ENCODE data around the gene SLC25A27.
A peak's percentile ranks its signal among the peaks of the same experiment; 100 is the strongest.
"Not testable (repeated sequence)": the region's sequence is repeated elsewhere in the genome, so short reads cannot be mapped to it uniquely, and the experiment has no call there.

SLC25A27 gene, protein sequence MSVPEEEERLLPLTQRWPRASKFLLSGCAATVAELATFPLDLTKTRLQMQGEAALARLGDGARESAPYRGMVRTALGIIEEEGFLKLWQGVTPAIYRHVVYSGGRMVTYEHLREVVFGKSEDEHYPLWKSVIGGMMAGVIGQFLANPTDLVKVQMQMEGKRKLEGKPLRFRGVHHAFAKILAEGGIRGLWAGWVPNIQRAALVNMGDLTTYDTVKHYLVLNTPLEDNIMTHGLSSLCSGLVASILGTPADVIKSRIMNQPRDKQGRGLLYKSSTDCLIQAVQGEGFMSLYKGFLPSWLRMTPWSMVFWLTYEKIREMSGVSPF

GRCh38 chr6:46652603-46653438 is at the start of gene SLC25A27, which contains the start of gene CYP39A1:
Gene SLC25A27, plus strand, starts transcription at chr6:46652975. Its CDS starts 218 bp downstream, at chr6:46653193.
Gene CYP39A1, minus strand, starts transcription at chr6:46652818. Its CDS starts 236 bp downstream, at chr6:46652582.
- peak; percentile 54 to 63 for DNase-seq (ENCODE audit: low read depth in 2 of 2, low spot score in 1 of 2)

DNA sequence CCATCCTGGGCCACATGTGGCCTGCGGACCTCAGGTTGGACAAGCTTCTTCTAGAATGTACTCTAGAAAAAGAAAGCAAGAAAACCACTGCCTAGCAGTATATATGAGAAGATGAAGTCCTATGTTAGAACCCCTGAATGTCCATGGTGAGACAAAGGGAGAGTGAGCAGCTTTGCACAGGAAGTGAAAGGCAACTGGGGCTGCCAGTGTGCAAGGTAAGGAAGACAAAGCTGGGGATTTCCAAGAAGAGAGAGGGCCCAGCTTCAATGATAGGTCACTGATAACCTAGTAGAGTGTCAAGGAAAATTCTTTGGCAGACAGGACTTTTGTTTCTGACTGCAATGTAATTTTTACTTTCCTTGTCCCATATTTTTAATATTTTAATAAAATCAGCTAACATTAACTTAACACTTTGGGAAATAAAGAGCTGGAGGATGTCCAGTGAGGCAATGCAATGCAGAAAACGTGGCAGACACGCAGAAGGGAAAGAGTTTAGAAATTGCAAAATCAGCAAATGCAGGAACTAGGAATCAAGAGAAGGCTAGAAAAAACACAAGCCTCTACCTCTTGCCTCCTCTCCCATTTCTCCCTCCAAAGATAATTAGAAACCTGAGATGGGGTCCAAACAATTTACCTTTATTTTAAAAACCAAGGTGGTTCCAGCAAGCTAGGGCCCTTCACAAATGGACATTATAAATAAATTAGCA is 47.5 kb upstream of the SLC25A27 start:
- DNase-seq (ENCODE audit: low read depth in 2 of 2, low spot score in 1 of 2), result no peak

DNA sequence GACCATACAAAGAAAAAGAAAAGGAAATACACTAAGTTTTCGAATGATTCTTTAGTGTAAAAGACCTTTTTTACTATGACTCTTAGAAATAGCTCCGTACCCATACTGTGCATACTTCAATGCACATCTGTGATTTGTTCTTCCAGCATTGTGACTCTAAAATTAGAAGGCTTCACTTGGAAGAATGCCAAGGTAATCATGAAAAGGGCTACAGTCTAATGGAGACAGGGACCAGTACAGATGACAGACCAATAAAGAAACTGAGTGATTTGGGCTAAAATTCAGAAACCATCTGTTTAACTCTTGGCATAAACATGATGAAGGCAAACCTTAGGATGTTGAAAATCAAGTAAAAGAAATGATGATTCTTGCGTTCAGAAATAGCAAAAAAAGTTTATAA is 46.4 kb upstream of the SLC25A27 start:
- DNase-seq (ENCODE audit: low read depth in 2 of 2, low spot score in 1 of 2), result no peak

- no peak for DNase-seq (ENCODE audit: low read depth in 2 of 2, low spot score in 1 of 2)
These were observed 41.8 kb upstream of the SLC25A27 start for GRCh38 chr6:46610862-46611553.

- DNase-seq (ENCODE audit: low read depth in 2 of 2, low spot score in 1 of 2), result no peak
These were observed 40.1 kb upstream of the SLC25A27 start for GRCh38 chr6:46612645-46613044.

- no peak for DNase-seq (ENCODE audit: low read depth in 2 of 2, low spot score in 1 of 2)
These were observed 34.0 kb upstream of the SLC25A27 start for GRCh38 chr6:46618726-46619125.

DNA sequence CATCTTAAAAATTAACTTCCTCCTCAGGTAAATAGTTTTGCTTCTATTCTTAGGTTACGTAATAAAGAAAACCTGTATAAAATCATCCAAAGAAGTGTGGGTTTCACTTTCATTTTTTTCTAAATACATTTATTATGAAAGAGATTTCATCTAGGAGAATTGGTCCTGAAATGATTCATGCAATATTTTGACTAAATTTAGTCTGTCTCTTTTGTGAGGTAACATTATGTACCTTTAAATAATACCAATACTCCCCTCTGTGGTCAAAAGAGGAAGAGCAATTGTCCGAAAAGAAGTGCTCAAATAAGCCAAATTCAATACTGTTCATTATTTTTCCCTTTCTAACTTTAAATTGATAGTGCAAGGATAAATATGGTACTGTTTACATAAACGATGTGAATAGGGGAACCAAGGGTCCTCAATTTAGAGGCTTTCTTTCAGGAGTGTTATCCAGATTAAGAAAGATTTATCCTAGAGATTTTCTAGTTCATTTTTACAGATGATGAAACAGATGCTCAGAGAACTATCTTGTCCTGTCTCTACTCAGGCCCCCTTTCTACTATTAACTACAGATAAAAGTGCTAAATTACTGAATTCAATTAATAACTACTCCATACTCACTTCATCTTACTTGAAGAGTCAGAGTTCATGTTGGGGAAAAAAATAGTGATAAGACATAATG is 26.4 kb upstream of the SLC25A27 start:
- DNase-seq (ENCODE audit: low read depth in 2 of 2, low spot score in 1 of 2), result no peak

- no peak for DNase-seq (ENCODE audit: low read depth in 2 of 2, low spot score in 1 of 2)
These were observed 25.8 kb upstream of the SLC25A27 start for GRCh38 chr6:46626976-46627375.

- DNase-seq (ENCODE audit: low read depth in 2 of 2, low spot score in 1 of 2), result no peak
These were observed 24.3 kb upstream of the SLC25A27 start for GRCh38 chr6:46628498-46628897.

DNA sequence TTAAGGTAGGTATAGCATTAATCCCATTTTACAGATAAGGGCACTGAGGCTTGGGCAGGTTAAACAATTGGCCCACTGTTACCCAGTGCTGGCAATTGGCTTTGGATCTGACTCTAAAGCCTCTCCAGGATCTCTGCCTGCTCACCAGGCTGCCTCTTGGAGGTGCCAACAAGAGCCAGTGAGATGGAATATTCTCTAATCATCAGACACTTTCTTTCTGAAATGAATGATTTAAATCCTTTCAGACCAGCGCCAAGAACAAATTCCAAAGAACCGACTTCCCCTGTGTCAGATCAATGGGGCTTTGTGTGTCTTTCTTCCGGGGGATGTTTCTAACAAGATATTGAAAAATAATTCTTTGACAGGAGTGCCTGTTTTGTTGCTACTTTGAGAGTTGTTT is 23.8 kb upstream of the SLC25A27 start:
- no peak for DNase-seq (ENCODE audit: low read depth in 2 of 2, low spot score in 1 of 2)

- no peak for DNase-seq (ENCODE audit: low read depth in 2 of 2, low spot score in 1 of 2)
These were observed 23.1 kb upstream of the SLC25A27 start for GRCh38 chr6:46629691-46630090.

- no peak for DNase-seq (ENCODE audit: low read depth in 2 of 2, low spot score in 1 of 2)
These were observed 20.7 kb upstream of the SLC25A27 start for GRCh38 chr6:46632053-46632452.

GRCh38 chr6:46635462-46635861 is 17.3 kb upstream of the SLC25A27 start:
- no peak for DNase-seq (ENCODE audit: low read depth in 2 of 2, low spot score in 1 of 2)

- DNase-seq (ENCODE audit: low read depth in 2 of 2, low spot score in 1 of 2), result no peak
These were observed 15.6 kb upstream of the SLC25A27 start for GRCh38 chr6:46637145-46637544.

DNA sequence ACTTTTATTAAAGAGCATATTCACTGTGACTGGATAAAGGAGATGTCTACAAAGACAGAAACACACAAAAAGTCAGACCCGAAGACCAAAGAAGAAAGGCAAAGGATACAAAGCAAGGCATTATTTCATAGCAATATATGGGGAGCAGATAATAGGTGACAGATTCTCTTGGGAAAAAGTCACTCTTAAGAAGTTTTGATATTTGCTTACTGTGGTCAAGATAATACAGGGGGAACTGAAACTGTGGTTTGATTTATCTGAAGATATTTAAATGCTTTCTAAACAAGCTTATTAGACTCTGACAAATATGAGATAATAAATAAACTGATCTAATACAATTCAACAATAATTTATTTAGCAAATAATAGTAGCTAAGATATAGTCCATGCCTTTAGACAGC is 14.8 kb upstream of the SLC25A27 start:
- DNase-seq (ENCODE audit: low read depth in 2 of 2, low spot score in 1 of 2), result no peak

DNA sequence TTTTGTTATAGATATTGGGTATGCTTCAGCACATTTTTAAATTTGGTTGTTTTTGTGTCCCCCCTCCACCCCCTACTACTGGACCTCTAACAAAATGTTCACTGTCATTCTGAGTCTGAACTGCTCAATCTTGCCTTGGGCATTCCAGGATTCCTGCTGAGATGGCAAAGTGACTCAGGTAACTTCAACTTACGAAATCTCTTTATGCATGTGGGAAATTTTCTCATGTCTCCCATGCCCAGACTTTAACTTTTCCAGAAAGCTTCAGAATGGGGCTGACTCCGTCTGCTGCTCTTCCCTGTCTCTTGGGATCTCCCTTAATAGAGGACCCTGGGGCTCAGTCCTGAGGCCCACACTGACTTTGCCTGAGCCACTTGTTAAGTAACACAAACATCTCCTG is 14.1 kb upstream of the SLC25A27 start:
- no peak for DNase-seq (ENCODE audit: low read depth in 2 of 2, low spot score in 1 of 2)

DNA sequence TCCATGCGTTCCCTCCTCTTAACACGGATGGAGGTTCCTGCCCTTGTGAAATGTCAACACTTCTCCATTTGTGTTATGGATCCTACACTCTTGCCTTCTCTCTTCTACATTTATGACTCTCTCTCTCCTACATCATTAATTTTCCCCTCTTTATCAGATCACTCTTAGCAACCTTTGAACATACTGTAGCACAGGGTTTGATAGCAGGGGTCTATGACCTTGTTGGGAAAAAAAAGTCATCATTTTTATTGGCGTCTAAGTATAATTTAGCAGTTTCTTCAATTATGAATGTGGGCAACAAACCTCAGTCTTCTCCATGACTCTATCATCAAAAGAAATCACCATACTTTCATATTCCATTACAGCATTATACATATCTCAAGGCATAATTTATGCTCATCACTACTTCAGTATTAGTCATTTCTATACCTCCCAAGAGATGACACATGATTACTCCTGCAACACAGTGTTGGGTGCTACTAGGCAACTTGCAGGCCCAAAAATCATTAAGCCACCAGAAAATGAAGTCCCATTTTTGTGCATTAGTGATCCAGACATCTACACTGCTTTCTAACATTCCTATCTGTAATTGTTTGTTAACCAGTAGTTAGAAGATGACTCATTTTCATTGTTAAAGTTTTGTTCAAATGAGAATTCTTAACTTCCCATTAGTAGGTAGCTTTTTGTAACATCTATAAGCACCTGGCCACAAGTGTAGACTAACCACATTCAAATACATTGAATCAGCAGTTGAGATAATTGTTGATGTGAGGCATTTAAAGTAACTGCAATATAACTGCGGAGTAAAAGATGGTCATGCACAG is 9.6 kb upstream of the SLC25A27 start:
- DNase-seq (ENCODE audit: low read depth in 2 of 2, low spot score in 1 of 2), result no peak

DNA sequence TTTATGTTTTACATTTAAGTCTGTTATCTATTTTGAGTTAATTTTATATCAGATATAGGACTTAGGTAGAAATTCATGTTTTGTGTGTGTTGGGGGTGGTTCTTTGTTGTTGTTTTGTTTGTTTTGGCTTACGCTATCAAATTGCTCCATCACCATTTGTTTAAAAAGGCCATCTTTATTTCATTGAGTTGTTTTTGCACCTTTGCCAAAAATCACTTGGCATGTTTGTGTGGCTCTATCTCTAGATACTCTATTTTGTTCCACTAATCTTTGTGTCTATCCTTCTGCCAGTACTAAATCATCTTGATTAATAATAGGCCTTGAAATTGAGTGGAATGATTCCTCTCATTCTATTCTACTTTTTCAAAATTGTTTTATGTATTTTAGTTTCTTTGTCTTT is 7.5 kb upstream of the SLC25A27 start:
- DNase-seq (ENCODE audit: low read depth in 2 of 2, low spot score in 1 of 2), result no peak

- DNase-seq (ENCODE audit: low read depth in 2 of 2, low spot score in 1 of 2), result not testable (repeated sequence)
These were observed 4.7 kb upstream of the SLC25A27 start for GRCh38 chr6:46648108-46648507.
